PC-3 (cell line): ENCODE data around the gene TBX10. TPM values are rescaled to one million over a fixed set of nuclear protein-coding genes. Genes with fewer than 3 reads are reported as not detected.

Experiments used
- ATAC-seq: fragments of 200-7000 bp; cut with Tn5 transposase; 2 replicates; pipeline ENCODE4 v1.9.1; 2020; ENCODE audit warnings: mild to moderate bottlenecking, moderate library complexity
- BruUV-seq: library from RNA; stranded (reverse); fragments of 400-500 nt; replicated peaks from 2 replicates; lab custom pipeline; 2021; lab: Mats Ljungman, UMichigan
- CTCF ChIA-PET: fragments of 300-600 bp; sonication (Branson Sonifier 250); formaldehyde crosslinking; loops from one replicate; lab custom pipeline; 2022; ENCODE audit warnings: antibody characterized with exemption; lab: Charles Lee
- POLR2A ChIA-PET: fragments of 300-600 bp; sonication (Branson Sonifier 250); formaldehyde crosslinking; loops from one replicate; lab custom pipeline; 2022; ENCODE audit warnings: antibody characterized with exemption; ENCODE audit not compliant: unreplicated experiment; lab: Charles Lee
- DNase-seq: peaks from one replicate; pipeline ENCODE4 v3.0.0-alpha.2; 2015
- H2AFZ ChIP-seq: fragments of 300-600 bp; sonication (generic); 2 replicates; pipeline ENCODE4 v1.6.0; 2016; ENCODE audit warnings: antibody characterized with exemption, low read length
- H3F3A ChIP-seq: fragments of 300-600 bp; sonication (generic); one replicate; pipeline ENCODE4 v1.6.0; 2017; ENCODE audit warnings: antibody characterized with exemption, low read length, control low read depth, mild to moderate bottlenecking; ENCODE audit not compliant: unreplicated experiment
- H3K27ac ChIP-seq: fragments of 300-600 bp; sonication (generic); 2 replicates; pipeline ENCODE4 v1.5.1; 2016; ENCODE audit warnings: mild to moderate bottlenecking, low read length
- H3K27me3 ChIP-seq: fragments of 300-600 bp; sonication (generic); 2 replicates; pipeline ENCODE4 v1.6.1; 2016; ENCODE audit warnings: low read length, mixed read lengths
- H3K36me3 ChIP-seq: fragments of 300-600 bp; sonication (generic); 2 replicates; pipeline ENCODE4 v1.6.1; 2016; ENCODE audit warnings: low read depth, mixed run types, low read length, mixed read lengths
- H3K4me1 ChIP-seq: fragments of 300-600 bp; sonication (generic); 2 replicates; pipeline ENCODE4 v1.5.1; 2016; ENCODE audit warnings: low read length; ENCODE audit not compliant: insufficient read depth
- H3K4me2 ChIP-seq: fragments of 300-600 bp; sonication (generic); 2 replicates; pipeline ENCODE4 v1.6.0; 2016; ENCODE audit warnings: low read length
- H3K4me3 ChIP-seq: fragments of 300-600 bp; sonication (generic); 2 replicates; pipeline ENCODE4 v1.5.1; 2016; ENCODE audit warnings: mild to moderate bottlenecking, low read length, mixed read lengths
- H3K79me2 ChIP-seq: fragments of 300-600 bp; sonication (generic); 2 replicates; pipeline ENCODE4 v1.6.1; 2017; ENCODE audit warnings: low read length, mixed read lengths
- H3K9ac ChIP-seq: fragments of 300-600 bp; sonication (generic); 2 replicates; pipeline ENCODE4 v1.6.0; 2016; ENCODE audit warnings: mild to moderate bottlenecking, low read length
- H3K9me2 ChIP-seq: fragments of 300-600 bp; sonication (generic); replicated peaks from 2 replicates; pipeline ENCODE4 v1.6.1; 2016; ENCODE audit warnings: mixed run types, low read length, mixed read lengths
- H3K9me3 ChIP-seq: fragments of 300-600 bp; sonication (generic); 2 replicates; pipeline ENCODE4 v1.6.1; 2016; ENCODE audit warnings: low read length, mixed read lengths
- H4K20me1 ChIP-seq: fragments of 300-600 bp; sonication (generic); 2 replicates; pipeline ENCODE4 v1.6.1; 2016; ENCODE audit warnings: low read length, mixed read lengths
- CTCF ChIP-seq: fragments of 300-600 bp; sonication (generic); conservative IDR thresholded peaks from 2 replicates; pipeline ENCODE4 v1.5.1; 2017; ENCODE audit warnings: antibody characterized with exemption, low read depth, mild to moderate bottlenecking, low read length
- EZH2 ChIP-seq: fragments of 300-600 bp; sonication (generic); IDR thresholded peaks from one replicate; pipeline ENCODE4 v1.6.1; 2017; ENCODE audit warnings: antibody characterized with exemption, mild to moderate bottlenecking, low read length; ENCODE audit not compliant: unreplicated experiment
- EZH2phosphoT487 ChIP-seq: fragments of 300-600 bp; sonication (generic); IDR thresholded peaks from 2 replicates; pipeline ENCODE4 v1.6.1; 2018; ENCODE audit warnings: mild to moderate bottlenecking, antibody characterized with exemption, low read length, borderline replicate concordance
- intact Hi-C: fragments of 100-400 bp; cut with micrococcal nuclease; formaldehyde crosslinking; loops from 2 replicates; pipeline ENCODE4 v1.9.0; 2023
- total RNA-seq: library from RNA; depleted of rRNA; stranded (reverse); fragments of >200 nt; gene quantifications from 2 replicates; pipeline ENCODE4 v1.2.3, GENCODE V29; 2014

TBX10 gene
- total RNA-seq, 1 experiment from 2014 or later, result not detected

- ATAC-seq (no peak), DNase-seq (no peak)
- Histone ChIP-seq H3K79me2 (no peaks in the 10 kb centered on the region), H3K36me3 (no peaks in the 10 kb centered on the region), H3F3A (no peaks in the 10 kb centered on the region), H3K4me1 (no peaks in the 10 kb centered on the region), H3K4me3 (no peak overlapping the region), H3K9me3 (no peaks in the 10 kb centered on the region), H3K27ac (no peak overlapping the region), H3K9ac (no peak overlapping the region), H2AFZ (no peak overlapping the region), H4K20me1 (no peaks in the 10 kb centered on the region), H3K9me2 (no peaks in the 10 kb centered on the region), H3K27me3 (no peaks in the 10 kb centered on the region), H3K4me2 (no peak overlapping the region)
- ChIA-PET CTCF (no interaction called here), POLR2A (interaction anchor here (0.7 kb wide), 1 partner anchor 8 kb away, joined by 4 read pairs; no protein-coding TSS in a partner anchor)
- BruUV-seq, result no TSS peak
- TF ChIP-seq CTCF (no peak), EZH2phosphoT487 (no peak), EZH2 (no peak)
- intact Hi-C loops, result no loop called here
These were observed 28.1 kb upstream of the TBX10 start for GRCh38 chr11:67667490-67668191.

GRCh38 chr11:67666676-67667489 is 27.3 kb upstream of the TBX10 start:
- H3F3A ChIP-seq, result no peaks in the 10 kb centered on the region

More at GRCh38 chr11:67666676-67667489, 27.3 kb upstream of the TBX10 start:
- ChIA-PET CTCF (no interaction called here), POLR2A (no interaction called here)
- Histone ChIP-seq H3K36me3 (no peaks in the 10 kb centered on the region), H3K79me2 (no peaks in the 10 kb centered on the region), H4K20me1 (no peaks in the 10 kb centered on the region), H3K27ac (no peak overlapping the region), H2AFZ (no peak overlapping the region), H3K9me3 (no peaks in the 10 kb centered on the region), H3K4me3 (no peak overlapping the region), H3K9ac (no peak overlapping the region), H3K4me2 (no peak overlapping the region), H3K9me2 (no peaks in the 10 kb centered on the region), H3K27me3 (no peaks in the 10 kb centered on the region), H3K4me1 (no peaks in the 10 kb centered on the region)
- no peak for DNase-seq
- intact Hi-C loops, result no loop called here
- BruUV-seq, result no TSS peak
- ATAC-seq, result no peak
- TF ChIP-seq EZH2 (no peak), CTCF (no peak), EZH2phosphoT487 (no peak)
